OCI-LY7 (cell line): ENCODE measurements around the gene PTPRT.

ENCODE experiments used
- CTCF ChIP-seq: fragments of 200-600 bp; sonication (generic); conservative IDR thresholded peaks from 2 replicates; pipeline ENCODE4 v1.5.1; 2014; ENCODE audit warnings: mild to moderate bottlenecking, antibody characterized with exemption, low read length, moderate library complexity, mixed read lengths
- EZH2phosphoT487 ChIP-seq: fragments of 200-600 bp; sonication (generic); IDR thresholded peaks from 2 replicates; pipeline ENCODE4 v1.6.1; 2018; ENCODE audit warnings: low read depth, borderline replicate concordance, mild to moderate bottlenecking, mixed run types, antibody characterized with exemption, low read length, moderate library complexity, mixed read lengths

GRCh38 chr20:42739683-42740082 is 450.0 kb downstream of the PTPRT start:
- TF ChIP-seq CTCF, result no peak
- TF ChIP-seq EZH2phosphoT487, result no peak
